ENCODE measurements around the gene ZNF655.
"Not testable (repeated sequence)": the region's sequence is repeated elsewhere in the genome, so short reads cannot be mapped to it uniquely, and the experiment has no call there.

ZNF655 gene

DNA sequence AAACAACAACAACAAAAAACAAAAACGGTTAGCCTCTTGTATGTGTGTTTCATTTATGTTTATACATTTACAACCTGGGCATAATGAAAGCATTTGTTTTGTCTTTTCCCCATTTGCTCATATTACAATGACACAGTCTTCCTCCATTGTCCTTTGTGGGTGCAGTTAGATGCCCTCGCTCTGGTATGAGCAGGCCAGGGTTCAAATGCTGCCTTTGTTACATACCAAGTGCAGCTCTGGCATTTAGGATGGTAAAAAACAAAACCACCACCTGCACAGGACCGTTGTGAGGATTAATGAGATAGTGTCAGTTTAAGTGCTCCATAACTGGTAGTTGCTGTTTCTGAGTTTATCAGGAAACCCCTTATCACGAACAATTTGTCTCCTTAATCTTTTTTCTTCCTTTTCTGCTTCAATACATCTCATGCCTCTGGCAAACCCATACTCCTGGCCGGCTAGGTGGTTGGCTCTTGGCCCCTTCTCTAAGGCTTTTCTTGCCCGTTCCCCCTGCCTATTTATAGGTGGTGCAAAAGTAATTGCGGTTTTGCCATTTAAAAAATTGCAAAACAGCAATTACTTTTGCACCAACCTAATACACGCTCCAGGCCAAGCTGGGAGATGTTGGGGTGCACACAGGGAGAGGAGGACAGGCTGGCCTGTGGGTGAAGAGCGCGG, 21.0 kb downstream of the ZNF655 start:
- no peaks in the 10 kb centered on the region for H3K27me3 Mint-ChIP-seq
- H3K27ac Mint-ChIP-seq: peak overlapping the region; percentile 41
- no peaks in the 10 kb centered on the region for H3K36me3 Mint-ChIP-seq
- H3K9me3 Mint-ChIP-seq: no peaks in the 10 kb centered on the region
- H3K4me1 Mint-ChIP-seq: peaks cover 16% of the 10 kb centered on the region
- H3K4me3 Mint-ChIP-seq: peak overlapping the region; percentile 94

DNA sequence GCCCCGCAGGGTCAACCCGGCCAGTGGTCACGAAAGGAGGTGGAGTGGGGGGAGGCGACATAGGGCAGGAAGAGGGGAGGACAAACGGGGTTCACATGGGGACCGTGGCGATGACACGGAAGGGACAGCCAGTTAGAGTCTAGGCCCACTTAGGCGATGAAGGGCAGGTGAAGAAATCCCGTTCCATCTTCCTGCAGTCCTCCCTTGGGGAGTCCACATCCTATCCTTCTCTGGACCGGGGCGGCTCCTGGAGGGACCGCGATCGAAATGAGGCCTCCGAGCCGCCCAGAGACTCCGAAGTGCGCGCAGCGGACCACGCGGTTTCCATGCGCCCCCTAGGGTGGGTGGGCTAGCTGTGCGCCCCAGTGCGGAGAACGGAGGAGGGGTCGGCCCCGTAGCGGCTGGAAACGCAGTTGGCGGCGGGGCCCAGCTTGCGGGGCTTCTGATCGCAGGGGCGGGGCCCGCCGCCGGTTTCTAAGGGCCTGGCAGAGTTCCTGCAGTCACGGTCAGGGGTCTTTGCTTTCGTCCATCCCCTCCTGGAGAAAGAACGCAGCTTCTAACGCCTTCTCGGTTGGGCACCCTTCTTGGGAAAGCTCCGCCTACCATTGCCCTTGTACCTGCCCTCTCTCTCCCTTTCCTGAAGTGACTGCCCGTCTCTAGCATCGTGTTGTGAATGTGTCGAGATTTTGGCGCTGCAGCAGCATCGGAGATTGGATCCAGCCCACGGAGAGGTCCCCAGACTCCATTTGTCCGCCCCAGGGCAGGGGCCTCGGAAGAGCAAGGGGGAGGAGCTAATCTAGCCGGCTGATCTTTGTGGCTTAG, 21.7 kb downstream of the ZNF655 start:
- peak overlapping the region; percentile 85 for H3K27ac Mint-ChIP-seq
- no peaks in the 10 kb centered on the region for H3K27me3 Mint-ChIP-seq
- H3K36me3 Mint-ChIP-seq: no peaks in the 10 kb centered on the region
- H3K4me1 Mint-ChIP-seq: peaks cover 16% of the 10 kb centered on the region
- peak overlapping the region; percentile 94 for H3K4me3 Mint-ChIP-seq
- no peaks in the 10 kb centered on the region for H3K9me3 Mint-ChIP-seq

DNA sequence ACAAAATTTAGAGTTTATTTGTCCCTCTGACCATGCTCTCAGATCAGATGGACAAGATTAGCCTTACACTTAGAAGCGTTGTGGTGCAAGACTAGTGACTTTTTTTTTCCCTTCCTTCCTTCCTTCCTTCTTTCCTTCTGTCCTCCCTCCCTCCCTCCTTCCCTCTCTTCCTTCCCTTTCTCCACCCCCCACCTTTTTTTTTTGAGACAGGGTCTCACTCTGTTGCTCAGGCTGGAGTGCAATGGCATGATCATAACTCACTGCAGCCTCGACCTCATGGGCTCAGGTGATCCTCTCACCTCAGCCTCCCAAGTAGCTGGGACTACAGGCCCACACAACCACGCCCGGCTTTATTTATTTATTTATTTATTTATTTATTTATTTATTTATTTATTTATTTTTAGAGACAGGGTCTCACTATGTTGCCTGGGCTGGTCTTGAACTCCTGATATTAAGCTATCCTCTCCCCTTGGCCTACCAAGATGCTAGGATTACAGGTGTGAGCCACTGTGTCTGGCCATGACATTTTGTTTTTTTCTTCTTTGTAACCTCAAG, 22.4 kb downstream of the ZNF655 start:
- H3K36me3 Mint-ChIP-seq, H3K27me3 Mint-ChIP-seq, H3K9me3 Mint-ChIP-seq: not testable (repeated sequence)
- H3K27ac Mint-ChIP-seq: peak overlapping the region; percentile 85
- peak overlapping the region; percentile 94 for H3K4me3 Mint-ChIP-seq
- H3K4me1 Mint-ChIP-seq: peaks cover 16% of the 10 kb centered on the region

DNA sequence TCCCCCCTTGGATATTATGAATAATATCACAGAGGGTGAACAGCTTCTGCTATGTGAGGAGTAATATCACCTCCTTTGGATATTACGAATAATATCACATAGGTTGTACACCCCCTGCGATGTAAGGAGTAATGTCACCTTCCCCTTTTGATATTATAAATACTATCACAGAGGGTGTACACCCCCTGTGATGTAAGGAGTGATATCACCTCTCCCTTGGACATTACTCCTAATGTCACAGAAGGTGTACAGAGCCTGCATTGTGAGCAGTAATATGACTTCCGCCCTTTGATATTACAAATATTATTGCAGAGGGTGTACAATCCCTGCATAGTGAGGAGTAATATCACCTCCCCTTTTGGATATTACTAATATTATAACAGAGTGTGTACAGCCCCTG, 30.4 kb downstream of the ZNF655 start:
- H3K4me3 Mint-ChIP-seq: no peak overlapping the region
- no peaks in the 10 kb centered on the region for H3K9me3 Mint-ChIP-seq
- H3K27ac Mint-ChIP-seq: no peak overlapping the region
- no peaks in the 10 kb centered on the region for H3K27me3 Mint-ChIP-seq
- no peaks in the 10 kb centered on the region for H3K4me1 Mint-ChIP-seq
- no peaks in the 10 kb centered on the region for H3K36me3 Mint-ChIP-seq

DNA sequence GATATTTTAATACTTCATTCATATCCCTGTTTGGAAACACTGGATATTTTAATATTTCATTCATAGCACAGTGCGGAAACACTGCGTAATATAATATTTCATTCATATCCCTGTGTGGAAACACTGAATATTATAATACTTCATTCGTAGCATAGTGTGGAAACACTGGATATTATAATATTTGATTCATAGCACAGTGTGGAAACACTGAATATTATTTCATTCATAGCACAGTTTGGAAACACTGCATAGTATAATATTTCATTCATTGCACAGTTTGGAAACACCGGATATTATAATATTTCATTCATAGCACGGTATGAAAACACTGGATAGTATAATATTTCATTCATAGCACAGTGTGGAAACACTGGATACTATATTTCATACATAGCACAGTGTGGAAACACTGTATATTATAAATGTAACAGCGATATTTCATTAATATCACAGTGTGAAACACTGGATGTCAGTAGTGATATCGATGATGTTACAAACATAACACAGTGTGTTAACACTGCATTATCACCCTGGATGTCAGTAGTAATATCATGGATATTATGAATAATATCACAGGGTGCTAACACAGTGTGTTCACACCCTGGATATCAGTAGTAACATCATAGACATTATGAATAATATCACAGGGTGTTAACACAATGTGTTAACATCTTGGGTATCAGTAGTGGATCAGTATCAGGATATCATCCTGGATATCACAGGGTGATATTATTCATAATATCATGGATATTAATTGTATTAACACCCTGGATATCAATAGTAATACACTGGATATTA, 36.7 kb downstream of the ZNF655 start:
- Mint-ChIP-seq H3K36me3 (no peaks in the 10 kb centered on the region), H3K27ac (no peak overlapping the region), H3K4me1 (no peaks in the 10 kb centered on the region), H3K27me3 (no peaks in the 10 kb centered on the region), H3K9me3 (no peaks in the 10 kb centered on the region), H3K4me3 (no peak overlapping the region)

DNA sequence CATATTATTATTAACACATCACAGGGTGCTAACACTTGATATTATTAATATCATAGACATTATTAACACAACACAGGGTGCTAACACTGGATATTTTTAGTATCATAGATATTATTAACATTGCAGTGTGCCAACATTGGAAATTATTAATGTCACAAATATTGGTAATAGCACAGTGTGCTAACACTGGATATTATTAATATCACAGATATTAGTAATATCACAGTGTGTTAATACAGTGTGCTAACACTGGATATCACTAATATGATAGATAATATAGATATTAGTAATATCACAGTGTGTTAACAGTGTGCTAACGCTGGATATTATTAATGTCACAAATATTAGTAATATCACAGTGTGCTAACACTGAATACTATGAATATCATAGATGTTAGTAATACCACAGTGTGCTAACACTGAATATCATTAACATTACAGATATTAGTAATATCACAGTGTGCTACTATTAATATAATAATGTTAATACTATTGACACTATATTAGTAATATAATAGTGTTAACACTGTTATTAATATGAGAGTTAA, 38.0 kb downstream of the ZNF655 start:
- Mint-ChIP-seq H3K4me3 (no peak overlapping the region), H3K9me3 (no peaks in the 10 kb centered on the region), H3K27ac (no peak overlapping the region), H3K4me1 (no peaks in the 10 kb centered on the region), H3K36me3 (no peaks in the 10 kb centered on the region), H3K27me3 (no peaks in the 10 kb centered on the region)

DNA sequence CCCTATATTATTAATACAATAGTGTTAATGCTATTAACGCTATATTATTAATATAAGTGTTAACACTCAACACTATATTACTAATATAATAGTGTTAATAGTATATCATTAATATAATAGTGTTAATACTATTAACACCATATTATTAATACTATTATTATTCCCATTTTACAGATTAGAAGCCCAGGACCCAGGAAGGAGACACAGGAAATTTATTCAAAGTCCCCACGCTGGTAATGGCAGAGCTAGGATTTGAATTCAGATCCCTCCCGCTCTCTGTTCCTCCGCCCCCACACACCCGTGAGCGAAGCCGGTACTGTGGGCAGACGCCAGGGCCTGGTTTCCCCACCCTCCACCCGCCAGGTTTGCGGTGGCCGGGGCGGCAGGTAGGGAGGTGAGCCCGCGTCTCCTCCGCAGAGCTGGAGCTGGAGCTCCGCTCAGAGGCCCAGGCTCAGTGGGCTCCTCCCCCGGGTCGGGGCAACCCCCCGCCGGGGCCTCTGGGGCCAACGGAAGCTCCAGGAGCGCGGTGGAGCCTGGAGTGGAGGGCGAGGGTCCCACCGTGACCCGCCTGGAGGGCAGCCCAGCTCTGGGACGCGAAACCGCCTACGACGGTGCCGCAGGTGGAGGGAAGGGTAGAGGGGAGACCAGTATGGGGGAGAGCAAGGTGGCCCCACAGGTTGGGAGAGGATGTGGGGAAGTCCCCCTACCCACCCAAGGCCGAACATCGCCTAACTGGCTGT, 39.5 kb downstream of the ZNF655 start, which contains the start of gene TMEM225B:
Gene TMEM225B, plus strand, starts transcription at position 506 of the 740 bp plus-strand sequence. CDS start 6,122 bp downstream, outside the sequence.
- H3K4me1 Mint-ChIP-seq: no peaks in the 10 kb centered on the region
- no peaks in the 10 kb centered on the region for H3K36me3 Mint-ChIP-seq
- H3K27ac Mint-ChIP-seq: no peak within 1 kb of the TSS
- no peak within 1 kb of the TSS for H3K4me3 Mint-ChIP-seq
- H3K27me3 Mint-ChIP-seq: no peaks in the 10 kb centered on the region
- no peaks in the 10 kb centered on the region for H3K9me3 Mint-ChIP-seq

DNA sequence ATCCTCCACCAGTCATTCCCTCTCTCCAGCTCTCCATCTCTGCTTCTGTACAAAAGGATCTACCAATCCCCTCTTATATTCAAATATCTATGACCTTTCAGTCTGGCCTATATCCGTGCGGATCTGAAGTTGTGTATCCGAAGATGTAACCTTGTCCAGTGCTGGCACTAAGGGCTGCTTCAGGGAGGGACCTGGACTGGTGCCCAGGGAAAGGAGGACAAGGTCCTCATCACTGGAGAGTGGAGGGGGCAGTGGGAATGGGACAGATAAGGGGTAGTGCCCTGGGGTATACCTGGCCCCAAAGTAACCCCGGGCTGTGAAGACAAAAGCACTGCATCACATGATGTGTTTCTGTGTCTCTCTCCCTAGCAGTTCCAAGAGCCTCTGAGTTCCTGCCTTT, 41.4 kb downstream of the ZNF655 start:
- Mint-ChIP-seq H3K4me3 (no peak overlapping the region), H3K9me3 (no peaks in the 10 kb centered on the region), H3K27me3 (no peaks in the 10 kb centered on the region), H3K36me3 (no peaks in the 10 kb centered on the region), H3K4me1 (no peaks in the 10 kb centered on the region), H3K27ac (no peak overlapping the region)

DNA sequence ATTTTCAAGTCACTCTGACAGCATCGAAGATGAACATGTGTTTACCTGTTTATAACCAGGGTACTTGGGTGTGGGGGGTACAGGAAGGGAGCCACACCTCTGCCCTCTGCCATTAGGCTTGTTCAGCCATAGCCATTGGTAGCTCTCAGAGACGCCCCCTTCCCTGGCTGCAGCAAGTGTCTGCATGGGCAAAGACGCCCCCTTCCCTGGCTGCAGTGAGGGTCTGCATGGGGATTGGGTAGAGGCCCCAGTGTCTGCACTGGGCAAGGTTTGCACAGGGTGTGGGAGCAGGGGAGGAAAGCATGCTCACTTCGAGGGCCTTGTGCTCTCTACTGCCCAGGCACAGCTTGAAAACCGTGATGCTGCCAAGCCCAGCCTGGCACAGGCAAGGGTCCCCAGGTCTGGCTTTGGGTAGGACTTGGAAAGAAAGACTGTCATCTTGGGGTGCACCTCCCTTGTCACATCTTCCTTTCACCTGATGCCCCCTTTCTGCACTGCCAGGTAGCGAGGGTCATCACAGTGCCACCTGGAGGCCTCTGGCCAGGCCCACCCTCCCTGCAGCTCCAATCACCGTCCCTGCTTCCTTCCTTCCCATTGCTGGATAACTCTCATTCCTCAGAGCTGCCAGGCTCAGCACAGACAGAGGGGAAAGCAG, 43.3 kb downstream of the ZNF655 start:
- no peaks in the 10 kb centered on the region for H3K4me1 Mint-ChIP-seq
- H3K36me3 Mint-ChIP-seq: no peaks in the 10 kb centered on the region
- H3K27me3 Mint-ChIP-seq: no peaks in the 10 kb centered on the region
- no peak overlapping the region for H3K4me3 Mint-ChIP-seq
- no peak overlapping the region for H3K27ac Mint-ChIP-seq
- no peaks in the 10 kb centered on the region for H3K9me3 Mint-ChIP-seq

DNA sequence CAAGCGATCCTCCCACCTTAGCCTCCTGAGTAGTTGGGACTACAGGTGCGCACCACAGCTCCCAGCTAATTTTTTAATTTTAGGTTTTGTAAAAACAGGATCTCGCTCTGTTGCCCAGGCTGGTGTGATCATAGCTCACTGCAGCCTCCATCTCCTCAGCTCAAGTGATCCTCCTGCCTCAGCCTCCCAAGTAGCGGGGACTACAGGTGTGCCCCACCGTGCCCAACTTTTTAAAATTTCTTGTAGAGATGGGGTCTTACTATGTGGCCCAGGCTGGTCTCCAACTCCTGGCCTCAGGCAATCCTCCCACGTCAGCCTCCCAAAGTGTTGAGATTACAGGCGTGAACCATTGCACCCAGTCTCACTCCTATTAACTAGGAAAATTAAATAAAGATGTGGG, 47.1 kb downstream of the ZNF655 start:
- H3K4me1 Mint-ChIP-seq: no peaks in the 10 kb centered on the region
- H3K27ac Mint-ChIP-seq: no peak overlapping the region
- H3K9me3 Mint-ChIP-seq: no peaks in the 10 kb centered on the region
- no peaks in the 10 kb centered on the region for H3K36me3 Mint-ChIP-seq
- no peaks in the 10 kb centered on the region for H3K27me3 Mint-ChIP-seq
- H3K4me3 Mint-ChIP-seq: no peak overlapping the region

DNA sequence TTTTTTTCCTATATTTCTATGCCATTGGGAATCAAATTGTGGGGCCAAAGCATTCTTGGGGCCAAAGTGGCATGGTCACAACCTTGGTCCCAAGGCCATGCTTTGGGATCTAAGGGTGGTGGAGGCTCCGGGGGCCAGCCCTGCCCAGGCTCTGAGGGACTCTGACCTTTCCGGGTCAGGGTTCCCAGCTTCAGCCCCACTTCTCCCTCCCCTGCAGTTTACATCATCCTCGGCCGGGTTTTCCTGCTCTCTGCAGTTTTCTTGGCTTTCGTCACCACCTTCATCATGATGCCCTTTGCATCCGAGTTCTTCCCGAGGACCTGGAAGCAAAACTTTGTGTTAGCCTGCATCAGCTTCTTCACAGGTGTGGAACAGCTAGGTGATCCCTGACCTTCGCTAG, 48.1 kb downstream of the ZNF655 start:
- H3K4me3 Mint-ChIP-seq: no peak overlapping the region
- H3K4me1 Mint-ChIP-seq: no peaks in the 10 kb centered on the region
- no peak overlapping the region for H3K27ac Mint-ChIP-seq
- no peaks in the 10 kb centered on the region for H3K27me3 Mint-ChIP-seq
- H3K36me3 Mint-ChIP-seq: no peaks in the 10 kb centered on the region
- no peaks in the 10 kb centered on the region for H3K9me3 Mint-ChIP-seq

DNA sequence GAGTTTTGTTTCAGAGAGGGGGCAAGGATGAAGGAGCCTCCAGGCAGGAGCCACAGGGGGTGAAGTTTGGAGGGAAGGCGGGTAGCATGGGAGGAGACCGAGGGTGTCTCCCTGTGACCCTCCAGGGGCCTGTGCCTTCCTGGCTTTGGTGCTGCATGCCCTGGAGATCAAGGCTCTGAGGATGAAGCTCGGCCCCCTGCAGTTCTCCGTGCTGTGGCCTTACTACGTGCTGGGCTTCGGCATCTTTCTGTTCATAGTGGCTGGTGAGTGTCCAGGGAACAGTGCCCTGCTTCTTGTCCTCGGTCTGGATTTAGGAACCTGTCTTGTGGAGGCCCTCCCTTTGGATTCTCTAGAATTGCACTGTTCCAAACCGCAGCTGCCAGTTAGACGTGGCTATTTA, 49.1 kb downstream of the ZNF655 start:
- H3K4me3 Mint-ChIP-seq: no peak overlapping the region
- no peaks in the 10 kb centered on the region for H3K4me1 Mint-ChIP-seq
- no peaks in the 10 kb centered on the region for H3K9me3 Mint-ChIP-seq

DNA sequence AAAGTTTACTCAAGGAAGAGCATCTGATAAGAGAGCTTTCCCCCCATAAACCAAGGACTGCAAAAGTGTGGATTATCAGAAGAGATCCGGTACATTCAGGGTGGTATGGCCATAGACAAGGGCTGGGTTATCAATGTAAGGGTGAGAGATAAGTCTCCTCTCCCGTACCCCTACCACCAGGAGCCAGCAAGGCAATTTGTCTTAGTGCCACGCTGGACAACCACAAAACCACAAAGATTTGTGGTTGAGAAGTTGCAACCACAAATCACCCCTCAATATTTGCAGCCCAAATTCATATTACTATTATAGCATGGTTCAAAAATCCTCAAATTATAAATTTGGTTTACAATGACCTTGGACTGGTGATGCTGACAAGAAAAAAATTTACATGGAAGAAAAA, 56.1 kb downstream of the ZNF655 start:
- H3K36me3 Mint-ChIP-seq: peaks cover 9% of the 10 kb centered on the region
- no peak overlapping the region for H3K27ac Mint-ChIP-seq
- H3K9me3 Mint-ChIP-seq: no peaks in the 10 kb centered on the region
- peak overlapping the region; percentile 21 for H3K4me3 Mint-ChIP-seq
- H3K27me3 Mint-ChIP-seq: no peaks in the 10 kb centered on the region
- H3K4me1 Mint-ChIP-seq: peaks cover 44% of the 10 kb centered on the region

More for the DNA sequence above, 49.1 kb downstream of the ZNF655 start:
- H3K36me3 Mint-ChIP-seq: no peaks in the 10 kb centered on the region
- H3K27me3 Mint-ChIP-seq: no peaks in the 10 kb centered on the region
- no peak overlapping the region for H3K27ac Mint-ChIP-seq

DNA sequence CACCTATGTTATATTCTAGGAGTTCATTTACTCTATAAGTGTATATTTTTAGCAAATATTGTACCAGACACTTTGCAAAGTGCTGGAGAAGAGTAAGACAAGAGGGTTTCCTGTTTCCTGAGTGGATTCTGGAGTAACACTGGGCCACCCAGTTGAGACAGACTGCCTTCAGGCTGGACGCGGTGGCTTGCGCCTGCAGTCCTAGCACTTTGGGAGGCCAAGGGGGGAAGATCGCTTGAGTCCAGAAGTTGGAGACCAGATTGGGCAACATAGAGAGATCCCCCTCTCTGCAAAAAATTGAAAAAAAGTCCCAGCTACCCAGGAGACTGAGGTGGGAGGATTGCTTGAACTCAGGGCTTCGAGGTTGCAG, 57.5 kb downstream of the ZNF655 start:
- Mint-ChIP-seq H3K36me3 (peaks cover 14% of the 10 kb centered on the region), H3K4me3 (peak overlapping the region; percentile 95), H3K9me3 (no peaks in the 10 kb centered on the region), H3K27ac (peak overlapping the region; percentile 94), H3K27me3 (no peaks in the 10 kb centered on the region), H3K4me1 (peaks cover 52% of the 10 kb centered on the region)
